ENCODE measurements around the gene ATP6V0A1. TPM values are rescaled to one million over a fixed set of nuclear protein-coding genes. Genes with fewer than 3 reads are reported as not detected.
"Not testable (repeated sequence)": the region's sequence is repeated elsewhere in the genome, so short reads cannot be mapped to it uniquely, and the experiment has no call there.

ATP6V0A1 gene
- total RNA-seq, 1 donor from 2014 or later: 78.6 TPM

DNA sequence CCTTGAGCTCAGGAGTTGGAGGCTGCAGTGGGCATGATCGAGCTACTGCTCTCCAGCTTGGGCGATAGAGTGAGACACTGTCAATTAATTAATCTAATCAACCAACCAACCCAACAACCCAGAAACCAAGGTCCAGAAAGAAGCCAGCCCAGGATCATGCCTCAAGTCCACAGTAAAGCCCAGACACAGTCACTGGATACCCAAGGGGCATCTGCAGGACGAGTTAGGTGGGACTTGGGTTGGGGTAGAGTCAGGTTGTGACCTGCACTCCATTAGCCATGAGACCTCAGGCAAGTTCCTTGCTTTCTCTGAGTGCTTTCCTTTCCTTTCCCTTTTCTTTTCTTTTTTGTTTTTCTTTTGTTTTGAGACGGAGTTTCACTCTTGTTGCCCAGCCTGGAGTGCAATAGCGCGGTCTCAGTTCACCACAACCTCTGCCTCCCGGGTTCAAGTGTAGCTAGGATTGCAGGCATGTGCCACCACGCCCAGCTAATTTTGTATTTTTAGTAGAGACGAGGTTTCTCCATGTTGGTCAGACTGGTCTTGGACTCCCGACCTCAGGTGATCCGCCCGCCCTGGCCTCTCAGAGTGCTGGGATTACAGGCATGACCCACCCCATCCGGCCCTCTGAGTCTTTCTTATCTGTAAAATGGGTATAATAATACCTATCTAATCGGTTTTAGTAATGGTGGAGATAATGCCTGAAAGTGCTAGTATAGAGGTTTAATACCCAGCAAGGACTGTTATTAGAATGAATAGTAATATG, 90.5 kb downstream of the ATP6V0A1 start:
- Histone ChIP-seq H3K27me3 (ENCODE audit: insufficient read depth, low read length) (no peaks in the 10 kb centered on the region), H3K36me3 (ENCODE audit: insufficient read depth, low read length) (no peaks in the 10 kb centered on the region), H4K20me1 (ENCODE audit: insufficient read depth, low read length) (peaks cover 9% of the 10 kb centered on the region), H3K4me3 (ENCODE audit: insufficient read depth, low read depth, low read length) (no peak overlapping the region), H3K9me3 (ENCODE audit: insufficient read depth, low read depth, low read length) (no peaks in the 10 kb centered on the region), H3K27ac (ENCODE audit: low read depth, low read length) (no peak overlapping the region), H2AFZ (ENCODE audit: low read depth, low read length) (no peak overlapping the region), H3K4me1 (ENCODE audit: insufficient read depth, low read length) (peaks cover 8% of the 10 kb centered on the region), H3K9ac (ENCODE audit: low read length) (no peak overlapping the region), H3K79me2 (ENCODE audit: insufficient read depth, low read length) (peaks cover 15% of the 10 kb centered on the region), H3K4me2 (ENCODE audit: low read length) (peak overlapping the region; percentile 78)
- DNase-seq (ENCODE audit: low read depth) (no peak), FAIRE-seq (no peak)
- H3K4me1 Mint-ChIP-seq (ENCODE audit: low read depth, unreplicated experiment): peaks cover 6% of the 10 kb centered on the region
- no peak for TF ChIP-seq EZH2 (IDR thresholded peaks at IDR 0.05; ENCODE audit: insufficient read depth, low read length)
- TF ChIP-seq CTCF (IDR thresholded peaks at IDR 0.05; ENCODE audit: insufficient read depth, low read depth, low read length): no peak
- peaks cover 2% of the 10 kb centered on the region for H3K27me3 Mint-ChIP-seq (ENCODE audit: low read depth, unreplicated experiment)
- H3K36me3 Mint-ChIP-seq (ENCODE audit: low read depth, unreplicated experiment): peaks cover 2% of the 10 kb centered on the region
- H3K4me3 Mint-ChIP-seq (ENCODE audit: unreplicated experiment): peak overlapping the region; percentile 50
- H3K27ac Mint-ChIP-seq (ENCODE audit: unreplicated experiment): peak overlapping the region; percentile 41
- H3K9me3 Mint-ChIP-seq (ENCODE audit: unreplicated experiment): no peaks in the 10 kb centered on the region

GRCh38 chr17:42552736-42553135, 94.1 kb downstream of the ATP6V0A1 start, which contains the start of gene HSD17B1:
Gene HSD17B1 (plus strand): TSS chr17:42552923. CDS start chr17:42552934, 11 bp downstream.
- not testable (repeated sequence) for DNase-seq (ENCODE audit: low read depth); H3K9me3 ChIP-seq (ENCODE audit: insufficient read depth, low read depth, low read length); H3K36me3 ChIP-seq (ENCODE audit: insufficient read depth, low read length); H4K20me1 ChIP-seq (ENCODE audit: insufficient read depth, low read length); H3K27ac ChIP-seq (ENCODE audit: low read depth, low read length); H3K27me3 Mint-ChIP-seq (ENCODE audit: low read depth, unreplicated experiment); H3K27me3 ChIP-seq (ENCODE audit: insufficient read depth, low read length); H3K36me3 Mint-ChIP-seq (ENCODE audit: low read depth, unreplicated experiment); H2AFZ ChIP-seq (ENCODE audit: low read depth, low read length); H3K27ac Mint-ChIP-seq (ENCODE audit: unreplicated experiment); H3K9me3 Mint-ChIP-seq (ENCODE audit: unreplicated experiment); FAIRE-seq
- Histone ChIP-seq H3K79me2 (ENCODE audit: insufficient read depth, low read length) (peaks cover 27% of the 10 kb centered on the region), H3K4me1 (ENCODE audit: insufficient read depth, low read length) (peaks cover 16% of the 10 kb centered on the region), H3K4me2 (ENCODE audit: low read length) (peak within 1 kb of the TSS; percentile 91), H3K9ac (ENCODE audit: low read length) (peak within 1 kb of the TSS; percentile 92), H3K4me3 (ENCODE audit: insufficient read depth, low read depth, low read length) (peak within 1 kb of the TSS; percentile 69)
- H3K4me1 Mint-ChIP-seq (ENCODE audit: low read depth, unreplicated experiment): peaks cover 12% of the 10 kb centered on the region
- H3K4me3 Mint-ChIP-seq (ENCODE audit: unreplicated experiment): peak within 1 kb of the TSS; percentile 91

- Histone ChIP-seq H3K79me2 (ENCODE audit: insufficient read depth, low read length) (peaks cover 27% of the 10 kb centered on the region), H3K27ac (ENCODE audit: low read depth, low read length) (no peak overlapping the region), H3K4me2 (ENCODE audit: low read length) (peak overlapping the region; percentile 91), H3K9me3 (ENCODE audit: insufficient read depth, low read depth, low read length) (no peaks in the 10 kb centered on the region), H3K4me1 (ENCODE audit: insufficient read depth, low read length) (peaks cover 16% of the 10 kb centered on the region), H3K27me3 (ENCODE audit: insufficient read depth, low read length) (no peaks in the 10 kb centered on the region), H4K20me1 (ENCODE audit: insufficient read depth, low read length) (peaks cover 9% of the 10 kb centered on the region), H3K36me3 (ENCODE audit: insufficient read depth, low read length) (no peaks in the 10 kb centered on the region), H3K4me3 (ENCODE audit: insufficient read depth, low read depth, low read length) (peak overlapping the region; percentile 69), H2AFZ (ENCODE audit: low read depth, low read length) (no peak overlapping the region), H3K9ac (ENCODE audit: low read length) (peak overlapping the region; percentile 92)
- DNase-seq (ENCODE audit: low read depth): peak; percentile 43
- no peak for FAIRE-seq
- H3K27ac Mint-ChIP-seq (ENCODE audit: unreplicated experiment): no peak overlapping the region
- H3K27me3 Mint-ChIP-seq (ENCODE audit: low read depth, unreplicated experiment): no peaks in the 10 kb centered on the region
- TF ChIP-seq EZH2 (IDR thresholded peaks at IDR 0.05; ENCODE audit: insufficient read depth, low read length): no peak
- no peak for TF ChIP-seq CTCF (IDR thresholded peaks at IDR 0.05; ENCODE audit: insufficient read depth, low read depth, low read length)
- no peaks in the 10 kb centered on the region for H3K9me3 Mint-ChIP-seq (ENCODE audit: unreplicated experiment)
- peaks cover 2% of the 10 kb centered on the region for H3K36me3 Mint-ChIP-seq (ENCODE audit: low read depth, unreplicated experiment)
- peaks cover 12% of the 10 kb centered on the region for H3K4me1 Mint-ChIP-seq (ENCODE audit: low read depth, unreplicated experiment)
- H3K4me3 Mint-ChIP-seq (ENCODE audit: unreplicated experiment): peak overlapping the region; percentile 91
These were observed 94.6 kb downstream of the ATP6V0A1 start for GRCh38 chr17:42553161-42553818.
